Neural crest cell (in vitro differentiated cells): ENCODE data around the gene LRRC8B. TPM values are rescaled to one million over a fixed set of nuclear protein-coding genes. Genes with fewer than 3 reads are reported as not detected.

Source experiments
- DNase-seq: peaks from one replicate; pipeline ENCODE4 v3.0.0; 2021; ENCODE audit warnings: low read depth, mixed read lengths, low spot score
- H3K27ac Mint-ChIP-seq: one replicate; pipeline ENCODE4 v1.8.0; 2021; ENCODE audit warnings: mild to moderate bottlenecking, mixed read lengths; ENCODE audit not compliant: unreplicated experiment
- H3K27me3 Mint-ChIP-seq: 2 replicates; pipeline ENCODE4 v1.8.0; 2021; ENCODE audit warnings: low read depth, mild to moderate bottlenecking, mixed read lengths
- H3K36me3 Mint-ChIP-seq: 2 replicates; pipeline ENCODE4 v1.8.0; 2021; ENCODE audit warnings: low read depth, mild to moderate bottlenecking, mixed read lengths
- H3K4me1 Mint-ChIP-seq: 2 replicates; pipeline ENCODE4 v1.8.0; 2021; ENCODE audit warnings: mixed read lengths
- H3K4me3 Mint-ChIP-seq: one replicate; pipeline ENCODE4 v1.8.0; 2021; ENCODE audit warnings: mild to moderate bottlenecking, mixed read lengths
- H3K9me3 Mint-ChIP-seq: 2 replicates; pipeline ENCODE4 v1.8.0; 2021; ENCODE audit warnings: mixed read lengths
- CTCF ChIP-seq: fragments of 200-600 bp; sonication (generic); conservative IDR thresholded peaks from 2 replicates; pipeline ENCODE4 v1.5.0; 2021; ENCODE audit warnings: antibody characterized with exemption, mild to moderate bottlenecking
- total RNA-seq: library from RNA; stranded (reverse); gene quantifications from 2 replicates; pipeline ENCODE4 v1.2.1, GENCODE V29; 2021

The LRRC8B gene
- total RNA-seq, 1 donor from 2014 or later: 21.7 TPM

- no peak overlapping the region for H3K4me3 Mint-ChIP-seq
- peaks cover 11% of the 10 kb centered on the region for H3K9me3 Mint-ChIP-seq
- no peaks in the 10 kb centered on the region for H3K4me1 Mint-ChIP-seq
- H3K36me3 Mint-ChIP-seq: peaks cover 10% of the 10 kb centered on the region
- no peak overlapping the region for H3K27ac Mint-ChIP-seq
- H3K27me3 Mint-ChIP-seq: no peaks in the 10 kb centered on the region
- no peak for TF ChIP-seq CTCF
- no peak for DNase-seq
Measured at GRCh38 chr1:89620664-89621063, 96.0 kb downstream of the LRRC8B start.

GRCh38 chr1:89622895-89623294 is 98.3 kb downstream of the LRRC8B start:
- Mint-ChIP-seq H3K4me3 (no peak overlapping the region), H3K4me1 (peaks cover 7% of the 10 kb centered on the region), H3K9me3 (peaks cover 3% of the 10 kb centered on the region), H3K27me3 (no peaks in the 10 kb centered on the region), H3K36me3 (peaks cover 7% of the 10 kb centered on the region), H3K27ac (no peak overlapping the region)
- no peak for TF ChIP-seq CTCF
- DNase-seq: no peak

GRCh38 chr1:89624314-89624713 is 99.7 kb downstream of the LRRC8B start:
- peaks cover 7% of the 10 kb centered on the region for H3K4me1 Mint-ChIP-seq
- no peak for TF ChIP-seq CTCF
- no peaks in the 10 kb centered on the region for H3K36me3 Mint-ChIP-seq
- no peaks in the 10 kb centered on the region for H3K27me3 Mint-ChIP-seq
- H3K9me3 Mint-ChIP-seq: no peaks in the 10 kb centered on the region
- H3K4me3 Mint-ChIP-seq: no peak overlapping the region
- H3K27ac Mint-ChIP-seq: no peak overlapping the region
- DNase-seq: no peak

- no peak overlapping the region for H3K27ac Mint-ChIP-seq
- no peaks in the 10 kb centered on the region for H3K27me3 Mint-ChIP-seq
- H3K4me1 Mint-ChIP-seq: peaks cover 7% of the 10 kb centered on the region
- H3K9me3 Mint-ChIP-seq: no peaks in the 10 kb centered on the region
- no peak overlapping the region for H3K4me3 Mint-ChIP-seq
- TF ChIP-seq CTCF: no peak
- H3K36me3 Mint-ChIP-seq: no peaks in the 10 kb centered on the region
- no peak for DNase-seq
Measured at GRCh38 chr1:89624715-89625323, 100.2 kb downstream of the LRRC8B start.

- H3K4me3 Mint-ChIP-seq: no peak overlapping the region
- TF ChIP-seq CTCF: no peak
- H3K9me3 Mint-ChIP-seq: no peaks in the 10 kb centered on the region
- DNase-seq: no peak
- no peaks in the 10 kb centered on the region for H3K36me3 Mint-ChIP-seq
- H3K4me1 Mint-ChIP-seq: peaks cover 19% of the 10 kb centered on the region
- H3K27me3 Mint-ChIP-seq: no peaks in the 10 kb centered on the region
- H3K27ac Mint-ChIP-seq: no peak overlapping the region
Measured at GRCh38 chr1:89627596-89627962, 103.0 kb downstream of the LRRC8B start.
